Activated CD4-positive, alpha-beta T cell treated with anti-CD3 and anti-CD28 coated beads, Interleukin-2, amount 50 U/mL, for 1 hour (primary cell): ENCODE measurements around the gene EFCAB10.
"Not testable (repeated sequence)": the region's sequence is repeated elsewhere in the genome, so short reads cannot be mapped to it uniquely, and the experiment has no call there.

Source experiments
- DNase-seq: peaks from one replicate; pipeline ENCODE4 v3.0.0-alpha.2; 2020

EFCAB10 gene

DNA sequence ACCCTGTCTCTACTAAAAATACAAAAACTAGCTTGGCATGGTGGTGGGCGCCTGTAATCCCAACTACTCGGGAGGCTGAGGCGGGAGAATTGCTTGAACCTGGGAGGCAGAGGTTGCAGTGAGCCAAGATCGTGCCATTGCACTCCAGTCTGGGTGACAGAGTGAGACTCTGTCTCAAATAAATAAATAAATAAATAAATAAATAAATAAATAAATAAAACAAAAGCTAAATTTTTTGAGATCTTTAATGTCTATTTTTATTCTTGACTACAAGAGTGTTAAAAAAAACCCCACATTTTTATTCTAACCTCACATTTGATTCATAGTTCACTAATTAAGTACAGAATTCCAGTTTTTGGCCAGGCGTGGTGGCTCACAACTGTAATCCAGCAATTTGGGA, 53.6 kb downstream of the EFCAB10 start:
- not testable (repeated sequence) for DNase-seq

DNA sequence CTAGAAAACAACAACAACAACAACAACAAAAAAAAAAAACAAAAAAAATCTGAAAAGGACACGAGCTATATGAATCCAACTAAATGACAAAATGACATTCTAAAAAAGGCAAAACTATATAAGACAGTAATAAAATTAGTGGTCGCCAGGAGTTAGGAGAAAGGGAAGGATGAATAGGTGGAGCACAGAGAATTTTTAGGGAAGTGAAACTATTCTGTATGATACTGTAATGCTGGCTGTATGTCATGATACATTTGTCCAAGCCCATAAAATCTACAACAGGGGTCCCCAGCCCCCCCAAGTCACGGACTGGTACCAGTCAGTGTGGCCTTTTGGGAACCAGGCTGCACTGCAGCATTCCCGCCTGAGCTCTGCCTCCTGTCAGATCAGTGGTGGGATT, 56.5 kb downstream of the EFCAB10 start:
- no peak for DNase-seq

DNA sequence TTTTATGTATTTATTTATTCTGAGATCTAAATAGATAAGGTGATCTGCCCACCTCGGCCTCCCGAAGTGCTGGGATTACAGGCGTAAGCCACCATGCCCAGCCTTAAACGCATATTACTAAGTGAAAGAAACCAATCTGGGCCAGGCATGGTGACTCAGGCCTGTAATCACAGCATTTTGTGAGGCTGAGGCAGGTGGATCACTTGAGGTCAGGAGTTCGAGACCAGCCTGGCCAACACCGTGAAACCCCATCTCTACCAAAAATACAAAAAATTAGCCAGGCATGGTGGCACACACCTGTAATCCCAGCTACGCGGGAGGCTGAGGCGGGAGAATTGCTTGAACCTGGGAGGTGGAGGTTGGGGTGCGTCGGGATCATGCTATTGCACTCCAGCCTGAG, 56.9 kb downstream of the EFCAB10 start:
- not testable (repeated sequence) for DNase-seq

DNA sequence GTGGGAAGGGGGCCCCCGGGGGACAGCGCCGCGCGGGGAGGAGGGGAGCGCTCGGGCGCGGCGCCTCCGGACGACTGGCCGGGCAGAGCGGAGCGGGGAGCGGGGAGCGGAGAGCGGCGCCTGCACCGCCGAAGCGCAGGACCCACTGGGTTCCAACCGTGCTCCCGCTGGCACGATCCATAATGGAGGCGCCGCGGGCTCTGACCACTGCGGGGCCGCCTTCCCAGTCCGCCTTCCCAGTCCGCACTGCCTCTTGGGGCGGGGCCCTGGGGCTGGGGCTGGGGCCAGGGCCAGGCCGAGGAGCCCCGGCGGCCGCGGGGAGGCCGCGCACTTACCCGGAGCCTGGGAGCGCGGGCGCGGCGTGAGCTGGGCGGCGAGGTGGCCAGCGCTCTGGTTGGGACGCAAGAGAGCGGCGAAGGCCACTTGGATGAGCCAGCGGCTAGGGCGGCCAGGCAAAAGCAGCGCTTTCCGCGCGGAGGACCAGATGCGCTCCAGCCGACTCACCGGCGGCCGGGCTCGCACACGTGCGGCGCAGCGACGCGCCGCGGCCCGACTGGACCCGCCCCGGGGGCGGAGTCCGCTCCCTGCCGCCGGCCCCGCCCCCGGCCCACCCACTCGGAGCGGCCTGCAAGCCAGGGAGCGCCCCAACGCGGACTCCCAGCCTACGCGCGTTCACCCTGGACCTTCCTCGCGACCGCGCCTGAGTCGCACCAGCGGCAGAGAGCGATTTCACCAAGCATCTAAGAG, 59.4 kb downstream of the EFCAB10 start, which contains the start of gene PUS7:
Gene PUS7, minus strand, starts transcription at position 555 of the 747 bp plus-strand sequence. CDS start 13,759 bp downstream, outside the sequence.
- peak; percentile 74 for DNase-seq

DNA sequence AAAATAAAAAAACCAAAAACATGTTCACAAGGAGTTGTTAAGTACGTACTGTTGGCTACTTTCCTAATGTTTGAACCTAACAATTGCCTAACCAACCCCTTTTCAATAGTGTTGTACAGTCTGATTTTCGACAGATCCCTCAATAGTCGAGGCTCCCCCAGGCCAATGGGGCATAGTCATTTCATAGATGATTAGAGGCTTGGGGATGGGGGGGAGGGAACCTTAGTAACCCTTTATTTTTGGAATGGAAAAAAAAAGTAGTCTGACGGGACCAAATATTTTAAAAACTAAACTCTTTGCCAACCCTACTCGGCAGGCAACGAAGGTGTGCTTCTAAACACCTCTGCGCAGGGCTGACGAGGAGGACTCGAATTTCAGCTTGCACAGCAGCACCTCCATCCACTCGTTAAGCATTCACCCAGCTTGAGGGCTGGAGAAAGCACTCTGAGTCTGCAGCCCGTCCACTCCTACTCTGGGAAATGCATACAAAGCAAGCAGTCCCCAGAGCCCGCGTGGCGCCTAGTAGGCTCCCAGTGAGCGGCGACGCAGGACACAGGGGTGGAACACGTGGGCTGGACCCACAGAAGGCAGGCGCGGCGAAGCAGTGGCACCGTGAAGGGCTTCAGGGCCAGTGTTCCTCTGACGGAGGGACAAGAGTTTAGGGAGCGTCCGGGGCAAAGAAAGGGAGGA, 60.1 kb downstream of the EFCAB10 start:
- DNase-seq, result peak; percentile 25

DNA sequence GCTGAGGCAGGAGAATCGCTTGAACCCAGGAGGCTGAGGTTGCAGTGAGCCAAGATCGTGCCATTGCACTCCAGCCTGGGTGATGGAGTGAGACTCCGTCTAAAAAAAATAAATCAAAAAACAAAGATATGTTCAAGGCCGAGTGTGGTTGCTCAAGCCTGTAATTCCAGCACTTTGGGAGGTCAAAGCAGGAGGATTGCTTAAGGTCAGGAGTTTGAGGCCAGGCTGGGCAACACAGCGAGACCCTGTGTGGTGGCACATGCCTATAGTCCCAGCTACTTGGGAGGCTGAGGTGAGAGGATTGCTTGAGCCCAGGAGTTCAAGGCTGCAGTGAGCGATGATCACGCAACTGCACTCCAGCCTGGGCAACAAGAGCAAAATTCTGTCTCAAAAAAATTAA, 60.7 kb downstream of the EFCAB10 start:
- not testable (repeated sequence) for DNase-seq

DNA sequence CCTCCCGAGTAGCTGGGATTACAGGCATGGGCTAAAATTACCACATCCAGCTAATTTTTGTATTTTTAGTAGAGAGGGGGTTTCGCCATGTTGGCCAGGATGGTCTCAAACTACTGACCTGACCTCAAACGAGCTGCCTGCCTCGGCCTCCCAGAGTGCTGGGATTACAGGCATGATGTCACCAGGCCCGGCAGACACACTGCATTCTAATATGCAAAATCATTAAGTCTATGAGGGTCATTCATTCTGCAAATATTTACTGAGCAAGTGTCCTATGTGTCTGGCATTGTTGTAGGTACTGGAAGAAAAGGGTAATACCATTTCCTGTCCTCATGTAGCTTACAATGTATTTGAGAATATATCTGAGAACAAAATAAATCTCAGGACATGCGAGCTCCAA, 61.9 kb downstream of the EFCAB10 start:
- no peak for DNase-seq

DNA sequence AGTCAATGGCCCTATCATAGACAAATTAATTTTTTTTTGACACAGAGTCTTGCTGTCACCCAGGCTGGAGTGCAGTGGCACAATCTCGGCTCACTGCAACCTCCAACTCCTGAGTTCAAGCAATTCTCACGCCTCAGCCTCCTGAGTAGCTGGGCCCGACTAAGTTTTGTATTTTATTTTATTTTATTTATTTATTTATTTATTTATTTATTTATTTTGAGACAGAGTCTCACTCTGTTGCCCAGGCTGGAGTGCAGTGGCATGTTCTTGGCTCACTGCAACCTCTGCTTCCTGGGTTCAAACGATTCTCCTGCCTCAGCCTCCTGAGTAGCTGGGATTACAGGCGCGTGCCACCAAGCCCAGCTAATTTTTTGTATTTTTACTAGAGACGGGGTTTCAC, 65.7 kb downstream of the EFCAB10 start:
- not testable (repeated sequence) for DNase-seq
